Mesendoderm (in vitro differentiated cells): ENCODE data around the gene THSD4.

Source experiments
- DNase-seq: peaks from one replicate; pipeline ENCODE4 v3.0.0; 2013
- H2AK5ac ChIP-seq: 2 replicates; pipeline ENCODE4 v1.6.1; 2013; ENCODE audit warnings: low read length, inconsistent platforms
- H2BK120ac ChIP-seq: 2 replicates; pipeline ENCODE4 v1.6.1; 2013; ENCODE audit warnings: low read depth, mild to moderate bottlenecking, low read length, moderate library complexity, mixed read lengths
- H2BK15ac ChIP-seq: replicated peaks from 2 replicates; pipeline ENCODE4 v1.6.1; 2013; ENCODE audit warnings: low read depth, mild to moderate bottlenecking, moderate library complexity
- H2BK5ac ChIP-seq: 2 replicates; pipeline ENCODE4 v1.6.1; 2013; ENCODE audit warnings: low read length, inconsistent platforms
- H3K18ac ChIP-seq: 2 replicates; pipeline ENCODE4 v1.6.1; 2013; ENCODE audit warnings: mild to moderate bottlenecking, low read length, mixed read lengths
- H3K23ac ChIP-seq: one replicate; pipeline ENCODE4 v1.6.1; 2013; ENCODE audit warnings: low read length
- H3K27ac ChIP-seq: 2 replicates; pipeline ENCODE4 v1.5.1; 2013; ENCODE audit warnings: low read depth, mild to moderate bottlenecking, inconsistent platforms, low read length, moderate library complexity
- H3K27me3 ChIP-seq: 2 replicates; pipeline ENCODE4 v1.6.1; 2013; ENCODE audit warnings: low read length, control low read depth, mild to moderate bottlenecking, inconsistent platforms; ENCODE audit not compliant: insufficient read depth, poor library complexity
- H3K36me3 ChIP-seq: 2 replicates; pipeline ENCODE4 v1.6.1; 2013; ENCODE audit warnings: low read length, inconsistent platforms; ENCODE audit not compliant: control insufficient read depth, insufficient read depth
- H3K4ac ChIP-seq: one replicate; pipeline ENCODE4 v1.6.1; 2013; ENCODE audit warnings: low read depth, mild to moderate bottlenecking, low read length, moderate library complexity
- H3K4me1 ChIP-seq: 2 replicates; pipeline ENCODE4 v1.6.1; 2013; ENCODE audit warnings: low read depth, low read length, inconsistent platforms; ENCODE audit not compliant: control insufficient read depth
- H3K4me2 ChIP-seq: 2 replicates; pipeline ENCODE4 v1.6.1; 2013; ENCODE audit warnings: low read length
- H3K4me3 ChIP-seq: 2 replicates; pipeline ENCODE4 v1.5.1; 2013; ENCODE audit warnings: mild to moderate bottlenecking, low read length
- H3K56ac ChIP-seq: one replicate; pipeline ENCODE4 v1.6.1; 2013; ENCODE audit warnings: low read length
- H3K79me1 ChIP-seq: 2 replicates; pipeline ENCODE4 v1.6.1; 2013; ENCODE audit warnings: low read length, inconsistent platforms
- H3K79me2 ChIP-seq: 2 replicates; pipeline ENCODE4 v1.6.1; 2013; ENCODE audit warnings: mild to moderate bottlenecking, low read length; ENCODE audit not compliant: control insufficient read depth, insufficient read depth
- H3K9ac ChIP-seq: 2 replicates; pipeline ENCODE4 v1.6.1; 2013; ENCODE audit warnings: low read length, inconsistent platforms
- H4K5ac ChIP-seq: one replicate; pipeline ENCODE4 v1.6.1; 2013; ENCODE audit warnings: low read length
- H4K8ac ChIP-seq: one replicate; pipeline ENCODE4 v1.6.1; 2013; ENCODE audit warnings: low read depth, mild to moderate bottlenecking, control low read depth, low read length, moderate library complexity
- WGBS: extraction: QIAGEN DNeasy Blood & Tissue Kit; methylation state at CpG from one replicate; pipeline ENCODE4 v1.1.7; 2013; ENCODE audit warnings: low lambda C conversion rate, missing lambda C conversion rate; ENCODE audit not compliant: insufficient coverage; ENCODE audit errors: extremely low coverage; 5-methylcytosine and 5-hydroxymethylcytosine counted together

THSD4 gene

GRCh38 chr15:71295603-71296314 is 180.5 kb downstream of the THSD4 start:
- no peak overlapping the region for H2BK120ac ChIP-seq
- H3K4me2 ChIP-seq = no peak overlapping the region
- H3K18ac ChIP-seq = no peak overlapping the region
- no peak overlapping the region for H3K4me3 ChIP-seq
- H3K79me1 ChIP-seq = no peaks in the 10 kb centered on the region
- H2BK15ac ChIP-seq = no peak overlapping the region
- no peaks in the 10 kb centered on the region for H3K27me3 ChIP-seq
- DNase-seq = no peak
- no peak overlapping the region for H3K4ac ChIP-seq
- WGBS = no CpG with 5 or more reads among the region's 3 CpGs
- no peak overlapping the region for H3K9ac ChIP-seq
- H4K8ac ChIP-seq = no peak overlapping the region
- no peak overlapping the region for H3K27ac ChIP-seq
- H3K79me2 ChIP-seq = no peaks in the 10 kb centered on the region
- no peaks in the 10 kb centered on the region for H3K4me1 ChIP-seq
- no peak overlapping the region for H3K23ac ChIP-seq
- H3K36me3 ChIP-seq = no peaks in the 10 kb centered on the region
- no peak overlapping the region for H4K5ac ChIP-seq
- no peak overlapping the region for H3K56ac ChIP-seq
- no peak overlapping the region for H2AK5ac ChIP-seq
- H2BK5ac ChIP-seq = no peak overlapping the region

GRCh38 chr15:71296315-71296679 is 181.0 kb downstream of the THSD4 start:
- Histone ChIP-seq H2AK5ac (no peak overlapping the region), H3K18ac (no peak overlapping the region), H3K4ac (no peak overlapping the region), H3K27ac (no peak overlapping the region), H3K4me2 (no peak overlapping the region), H4K8ac (no peak overlapping the region), H2BK5ac (no peak overlapping the region), H3K9ac (no peak overlapping the region), H3K4me1 (no peaks in the 10 kb centered on the region), H3K27me3 (no peaks in the 10 kb centered on the region), H3K79me2 (no peaks in the 10 kb centered on the region), H4K5ac (no peak overlapping the region), H3K4me3 (no peak overlapping the region), H3K23ac (no peak overlapping the region), H2BK15ac (no peak overlapping the region), H3K36me3 (no peaks in the 10 kb centered on the region), H2BK120ac (no peak overlapping the region), H3K56ac (no peak overlapping the region), H3K79me1 (no peaks in the 10 kb centered on the region)
- DNase-seq = no peak
- WGBS = no CpG with 5 or more reads among the region's 8 CpGs

GRCh38 chr15:71301958-71302621 is 186.8 kb downstream of the THSD4 start:
- Histone ChIP-seq H4K8ac (no peak overlapping the region), H3K56ac (no peak overlapping the region), H3K36me3 (no peaks in the 10 kb centered on the region), H2BK120ac (no peak overlapping the region), H4K5ac (no peak overlapping the region), H3K4me3 (no peak overlapping the region), H3K4me1 (no peaks in the 10 kb centered on the region), H3K4ac (no peak overlapping the region), H2BK15ac (no peak overlapping the region), H2AK5ac (no peak overlapping the region), H3K9ac (no peak overlapping the region), H3K4me2 (no peak overlapping the region), H3K79me2 (no peaks in the 10 kb centered on the region), H3K27me3 (no peaks in the 10 kb centered on the region), H3K23ac (no peak overlapping the region), H2BK5ac (no peak overlapping the region), H3K18ac (no peak overlapping the region), H3K27ac (no peak overlapping the region), H3K79me1 (no peaks in the 10 kb centered on the region)
- DNase-seq = no peak
- WGBS = no CpG with 5 or more reads among the region's 5 CpGs

GRCh38 chr15:71302861-71303410 is 187.7 kb downstream of the THSD4 start:
- Histone ChIP-seq H3K79me2 (no peaks in the 10 kb centered on the region), H2AK5ac (no peak overlapping the region)

GRCh38 chr15:71303977-71304376 is 188.7 kb downstream of the THSD4 start:
- no CpG with 5 or more reads among the region's 2 CpGs for WGBS

More at GRCh38 chr15:71302861-71303410, 187.7 kb downstream of the THSD4 start:
- Histone ChIP-seq H3K23ac (no peak overlapping the region), H3K4ac (no peak overlapping the region), H3K56ac (no peak overlapping the region), H3K4me1 (no peaks in the 10 kb centered on the region), H4K5ac (no peak overlapping the region), H3K27me3 (no peaks in the 10 kb centered on the region), H3K79me1 (no peaks in the 10 kb centered on the region), H3K4me3 (no peak overlapping the region), H2BK15ac (no peak overlapping the region), H3K36me3 (no peaks in the 10 kb centered on the region), H2BK5ac (no peak overlapping the region), H4K8ac (no peak overlapping the region), H2BK120ac (no peak overlapping the region), H3K27ac (no peak overlapping the region), H3K18ac (no peak overlapping the region), H3K9ac (no peak overlapping the region), H3K4me2 (no peak overlapping the region)
- no CpG with 5 or more reads among the region's 6 CpGs for whole genome bisulfite sequencing
- DNase-seq = no peak

More at GRCh38 chr15:71303977-71304376, 188.7 kb downstream of the THSD4 start:
- Histone ChIP-seq H3K4ac (no peak overlapping the region), H4K5ac (no peak overlapping the region), H4K8ac (no peak overlapping the region), H3K27ac (no peak overlapping the region), H3K18ac (no peak overlapping the region), H3K9ac (no peak overlapping the region), H2BK5ac (no peak overlapping the region), H3K4me2 (no peak overlapping the region), H2BK120ac (no peak overlapping the region), H3K56ac (no peak overlapping the region), H3K4me1 (no peaks in the 10 kb centered on the region), H3K4me3 (no peak overlapping the region), H3K23ac (no peak overlapping the region), H2AK5ac (no peak overlapping the region), H3K79me1 (no peaks in the 10 kb centered on the region), H3K79me2 (no peaks in the 10 kb centered on the region), H3K27me3 (no peaks in the 10 kb centered on the region), H2BK15ac (no peak overlapping the region), H3K36me3 (no peaks in the 10 kb centered on the region)
- DNase-seq = no peak
